GM18520 (cell line): ENCODE results near the gene XPNPEP3.
"Not testable (repeated sequence)": the region's sequence is repeated elsewhere in the genome, so short reads cannot be mapped to it uniquely, and the experiment has no call there.

Experiments
- ATAC-seq: cut with Tn5 transposase; IDR thresholded peaks from one replicate; pipeline ENCODE4 v1.9.1; 2021; ENCODE audit not compliant: unreplicated experiment

XPNPEP3 gene

GRCh38 chr22:40856513-40857308 lies at the start of gene XPNPEP3, which contains the start of gene ST13:
XPNPEP3 (plus strand) TSS chr22:40857148; CDS start chr22:40857182, 34 bp downstream.
ST13 (minus strand) TSS chr22:40856639; CDS start chr22:40856540, 99 bp downstream.
- ATAC-seq = peak; percentile 81

GRCh38 chr22:40808018-40808841 lies 48.7 kb upstream of the XPNPEP3 start:
- ATAC-seq = no peak

DNA sequence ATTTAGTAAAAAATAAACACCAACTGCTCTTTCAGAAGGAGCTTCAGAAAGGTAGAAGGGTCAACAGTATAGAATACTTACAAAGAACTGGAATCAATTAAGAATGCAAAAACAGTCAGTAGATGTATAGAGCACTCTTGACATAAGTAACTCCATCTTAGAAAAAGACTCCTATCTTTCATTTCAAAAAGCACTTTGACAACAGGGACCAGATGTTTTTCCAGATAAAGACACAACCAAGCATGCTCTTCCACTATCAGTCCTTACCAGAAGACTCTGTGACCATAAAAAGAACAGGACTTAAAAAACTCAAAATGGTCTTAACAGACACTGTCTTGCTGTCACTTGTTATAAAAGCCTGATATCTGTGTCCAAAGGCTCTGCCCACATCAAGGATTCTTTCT lies 43.0 kb upstream of the XPNPEP3 start:
- no peak for ATAC-seq

DNA sequence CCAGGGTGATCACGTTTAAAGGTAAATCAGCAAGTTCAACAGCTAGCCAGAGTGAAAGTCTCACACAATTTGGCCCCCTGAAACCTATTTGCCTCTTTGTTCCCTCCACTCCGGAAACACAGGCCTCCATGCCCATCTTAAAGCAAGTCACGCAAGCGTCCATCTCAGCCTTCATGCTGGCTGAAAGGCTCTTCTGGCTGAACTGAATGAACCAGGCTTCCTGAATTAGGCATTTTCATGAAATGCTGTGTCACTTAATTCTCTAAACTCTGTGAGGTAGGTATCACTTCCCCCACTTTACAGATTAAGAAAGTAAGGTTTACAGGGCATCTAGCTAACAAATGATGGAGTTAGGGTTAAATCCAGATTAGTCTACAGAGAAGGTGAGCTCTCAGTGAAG lies 39.2 kb upstream of the XPNPEP3 start:
- ATAC-seq = no peak

DNA sequence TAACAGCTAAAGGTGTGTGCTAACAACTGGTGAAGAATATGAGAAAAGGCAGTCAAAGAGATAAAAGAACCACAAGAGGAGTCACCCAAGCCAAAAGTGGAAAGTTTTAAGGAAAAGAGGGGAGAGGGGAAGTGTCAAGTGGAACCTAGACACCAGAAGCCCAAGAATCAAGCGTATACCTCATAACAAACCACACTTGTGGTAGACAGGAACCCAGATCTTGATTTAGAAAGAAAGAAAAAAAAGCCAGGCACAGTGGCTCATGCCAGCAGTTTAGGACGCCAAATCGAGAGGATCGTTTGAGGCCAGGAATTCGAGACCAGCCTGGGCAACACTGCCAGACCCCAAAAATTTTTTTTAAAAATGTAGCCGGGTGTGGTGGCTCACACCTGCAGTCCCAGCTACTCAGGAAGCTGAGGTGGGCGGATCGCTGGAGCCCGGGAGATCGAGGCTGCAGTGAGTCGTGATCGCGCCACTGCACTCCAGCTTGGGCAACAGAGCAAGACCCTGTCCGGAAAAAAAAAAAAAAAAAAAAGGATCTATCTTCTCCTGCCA lies 38.7 kb upstream of the XPNPEP3 start:
- no peak for ATAC-seq

DNA sequence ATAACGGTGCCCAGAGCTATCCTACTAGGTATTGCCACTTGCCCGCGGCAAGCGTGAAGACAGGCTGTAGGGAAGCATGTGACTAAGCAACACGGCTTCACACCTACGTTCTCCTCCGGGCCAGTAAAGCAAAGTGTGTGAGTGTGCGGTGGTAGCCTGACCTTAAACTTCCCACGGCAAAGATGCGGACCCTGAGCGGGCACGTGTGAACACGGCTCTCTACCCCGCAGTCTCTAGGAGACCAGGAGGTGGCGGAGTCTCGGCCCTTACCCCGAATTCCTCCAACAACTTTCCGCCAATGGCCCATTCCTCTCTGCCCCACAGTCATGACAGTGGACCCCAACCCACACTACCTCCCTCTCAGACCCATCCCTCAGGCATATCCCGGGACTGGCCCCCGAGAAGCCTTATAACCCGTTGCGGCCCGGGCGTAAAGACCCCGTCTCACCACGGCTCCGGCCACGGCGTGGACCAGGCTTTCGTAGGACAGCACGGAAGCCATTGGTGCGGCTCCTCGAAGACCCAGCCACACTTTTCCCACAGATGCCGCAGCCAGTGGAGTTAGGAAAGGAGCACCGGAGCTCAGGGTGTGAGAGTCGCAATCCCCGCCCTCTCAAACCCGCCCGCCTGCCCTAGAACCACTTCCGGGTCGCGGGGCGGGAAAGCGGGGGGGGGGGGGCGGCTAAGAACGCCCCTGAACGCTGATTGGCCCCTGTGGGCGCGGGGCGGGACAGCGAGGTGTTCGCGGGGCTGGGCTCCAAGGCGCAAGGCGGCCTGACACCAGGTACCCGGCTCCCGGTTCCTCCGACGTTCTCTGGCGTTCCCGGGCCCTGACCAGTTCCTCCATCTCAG lies 38.0 kb upstream of the XPNPEP3 start, which contains the start of gene SLC25A17:
SLC25A17 (minus strand) TSS at position 600 of the 852 bp plus-strand sequence; CDS start at position 502, 98 bp downstream.
- ATAC-seq = peak; percentile 56

DNA sequence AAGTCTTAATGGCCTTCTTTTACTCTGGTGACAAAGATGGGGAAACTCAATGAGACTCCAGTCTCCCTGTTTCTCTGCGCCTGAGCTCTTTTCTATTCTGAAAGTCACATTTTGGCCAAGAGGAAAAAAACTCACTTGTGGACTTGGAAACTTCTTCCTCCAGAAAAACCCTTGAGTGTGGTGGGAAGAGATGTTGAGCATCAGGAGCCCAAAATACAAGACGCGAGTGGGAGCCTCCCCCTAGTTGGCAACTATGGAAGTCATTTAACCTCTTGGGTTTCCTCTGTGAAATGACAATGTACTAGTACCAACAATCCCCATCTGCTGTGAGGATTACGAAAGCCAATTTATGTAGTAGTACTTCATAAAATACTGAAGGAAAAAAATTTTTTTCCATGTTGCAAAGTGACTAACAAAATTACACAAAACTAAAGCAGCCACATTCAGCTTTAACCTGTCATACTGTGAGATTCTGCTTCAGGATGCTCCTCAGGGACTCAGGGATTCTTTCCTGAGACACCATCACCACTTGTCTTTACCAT lies 37.3 kb upstream of the XPNPEP3 start:
- no peak for ATAC-seq

DNA sequence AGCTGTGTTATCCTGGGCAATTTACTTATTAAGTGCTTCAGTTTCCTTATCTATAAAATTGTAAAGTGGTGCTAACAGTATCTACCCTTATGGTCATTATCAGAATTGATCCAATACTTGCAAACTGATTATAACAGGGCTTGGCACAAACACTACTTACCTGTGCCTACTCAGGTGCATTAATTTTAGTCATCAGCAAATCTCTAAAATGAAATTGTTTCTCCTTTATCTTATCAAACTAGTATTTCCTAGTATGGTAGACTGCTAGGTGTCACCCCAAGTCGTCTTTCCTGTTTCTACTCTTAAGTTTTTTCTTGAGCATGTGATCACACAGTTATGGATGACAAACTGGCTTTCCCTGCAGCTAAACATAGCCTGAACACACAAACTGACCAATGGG lies 33.5 kb upstream of the XPNPEP3 start:
- no peak for ATAC-seq

DNA sequence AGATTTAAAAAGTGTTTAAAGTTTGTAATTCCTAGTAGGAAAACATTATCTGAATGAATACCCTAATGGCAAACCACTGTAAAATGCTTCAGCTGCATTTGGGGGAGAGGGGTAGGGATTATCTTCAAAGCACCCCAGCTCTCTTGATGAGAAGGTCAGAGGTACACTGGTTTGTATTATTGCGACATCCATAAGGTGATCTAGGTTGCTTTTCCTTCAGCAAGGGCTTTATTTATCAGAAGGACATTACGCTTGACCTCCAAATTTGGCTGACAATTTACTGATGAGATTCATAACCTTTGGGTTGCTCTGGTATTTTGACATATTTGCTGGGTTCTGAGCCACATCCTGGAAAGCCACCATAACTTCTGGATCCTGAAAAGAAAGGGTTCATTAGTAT lies 30.7 kb upstream of the XPNPEP3 start:
- ATAC-seq = not testable (repeated sequence)

- ATAC-seq = no peak
Observed at GRCh38 chr22:40826984-40827741, 29.8 kb upstream of the XPNPEP3 start.

DNA sequence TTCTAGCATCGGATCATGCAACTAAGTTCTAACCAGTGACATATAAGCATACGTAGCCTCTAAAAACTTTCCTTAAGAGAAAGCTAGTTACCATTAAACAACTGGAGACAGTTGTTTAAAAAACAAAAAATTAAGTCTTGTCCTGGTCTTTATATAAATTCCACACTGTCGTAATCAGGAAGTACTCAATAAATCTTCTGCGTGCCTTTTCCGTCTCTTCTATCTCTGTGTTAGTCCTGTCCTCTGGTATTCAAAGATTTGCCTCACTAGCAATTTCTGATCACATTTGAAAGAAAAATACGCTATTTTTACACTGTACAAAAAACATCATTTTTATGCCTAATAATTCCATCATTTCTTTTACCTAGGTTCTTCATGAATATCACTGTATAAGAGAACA lies 27.8 kb upstream of the XPNPEP3 start:
- no peak for ATAC-seq

DNA sequence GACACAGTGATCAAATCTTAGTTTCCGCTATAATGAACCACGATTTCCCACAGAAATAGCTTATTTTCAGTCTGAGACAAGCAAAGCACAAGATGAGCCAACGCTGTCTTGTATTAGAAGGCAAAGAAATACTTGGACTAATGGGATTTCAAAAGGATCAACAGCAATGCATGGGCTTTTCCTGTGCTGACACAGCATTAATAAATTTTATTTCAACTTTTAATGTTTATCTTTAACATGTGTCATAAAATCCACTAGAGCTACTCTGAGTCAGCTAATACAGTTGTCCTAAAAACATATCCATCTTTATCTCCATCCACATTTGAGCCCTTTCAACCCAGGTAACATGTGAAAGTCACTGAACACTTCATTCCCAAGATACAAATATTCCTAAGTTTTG lies 22.3 kb upstream of the XPNPEP3 start:
- no peak for ATAC-seq

DNA sequence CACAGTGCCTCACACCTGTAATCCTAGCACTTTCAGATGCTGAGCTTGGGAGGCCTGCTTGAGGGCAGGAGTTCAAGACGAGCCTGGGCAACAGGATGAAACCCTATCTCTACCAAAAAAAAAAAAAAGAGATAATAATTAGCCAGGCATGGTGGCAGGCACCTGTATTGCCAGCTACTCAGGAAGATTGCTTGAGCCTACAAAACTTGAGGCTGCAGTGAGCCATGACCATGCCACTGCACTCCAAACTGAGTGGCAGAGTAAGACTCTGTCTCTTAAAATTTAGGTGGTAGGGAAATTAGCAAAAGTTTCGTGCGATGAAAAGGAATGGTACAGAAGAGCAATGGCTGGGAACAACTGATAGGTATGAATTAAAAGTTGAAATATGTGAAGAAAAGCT lies 18.5 kb upstream of the XPNPEP3 start:
- ATAC-seq = no peak

DNA sequence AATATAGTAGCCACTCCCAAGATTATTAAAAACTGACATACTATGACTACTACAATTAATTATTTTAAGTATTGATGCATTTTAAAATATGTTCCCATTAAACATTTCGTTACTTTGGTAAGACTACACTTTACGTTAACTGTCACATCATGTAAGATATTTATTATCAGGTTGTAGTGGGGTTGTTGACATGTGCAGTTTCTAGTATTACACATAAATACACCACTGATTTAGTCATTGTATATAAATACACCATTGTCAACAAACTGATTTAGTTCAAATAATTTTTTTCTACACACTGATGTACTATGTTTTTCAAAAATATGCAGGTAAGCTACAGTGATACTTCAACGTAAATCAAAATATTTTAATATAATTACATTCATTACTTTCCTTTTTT lies 12.0 kb upstream of the XPNPEP3 start:
- ATAC-seq = no peak

DNA sequence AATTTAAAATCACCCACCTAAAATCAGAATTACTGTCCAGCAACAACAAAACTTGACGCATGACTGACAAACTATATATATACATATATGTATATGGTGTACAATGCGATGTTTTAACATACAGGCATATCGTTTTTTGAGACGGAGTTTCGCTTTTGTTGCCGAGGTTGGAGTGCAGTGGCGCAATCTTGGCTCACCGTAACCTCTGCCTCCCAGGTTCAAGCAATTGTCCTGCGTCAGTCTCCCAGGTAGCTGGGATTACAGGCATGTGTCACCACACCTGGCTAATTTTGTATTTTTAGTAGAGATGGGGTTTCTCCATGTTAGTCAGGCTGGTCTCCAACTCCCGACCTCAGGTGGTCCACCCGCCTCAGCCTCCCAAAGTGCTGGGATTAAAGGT lies 11.1 kb upstream of the XPNPEP3 start:
- ATAC-seq = not testable (repeated sequence)

DNA sequence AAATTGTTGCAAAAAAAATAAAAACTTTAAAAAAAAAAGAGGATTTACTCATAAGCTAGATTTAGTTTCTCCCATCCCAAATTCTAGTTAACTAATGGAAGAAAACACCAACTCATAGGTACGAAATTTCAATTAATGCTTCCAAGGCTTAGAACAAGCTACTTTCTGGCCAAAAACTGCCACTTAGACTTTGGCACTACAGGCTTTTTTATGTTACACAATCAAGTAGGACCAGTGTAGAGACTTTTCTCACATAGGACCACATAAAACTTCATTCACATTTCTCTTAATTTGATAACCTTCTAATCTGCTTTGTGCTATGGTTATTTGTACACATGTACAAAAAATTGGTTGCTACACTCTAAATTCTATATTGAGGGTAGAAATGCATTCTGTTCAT lies 3.6 kb upstream of the XPNPEP3 start:
- no peak for ATAC-seq

- ATAC-seq = no peak
Observed at GRCh38 chr22:40853961-40854360, 3.0 kb upstream of the XPNPEP3 start.

DNA sequence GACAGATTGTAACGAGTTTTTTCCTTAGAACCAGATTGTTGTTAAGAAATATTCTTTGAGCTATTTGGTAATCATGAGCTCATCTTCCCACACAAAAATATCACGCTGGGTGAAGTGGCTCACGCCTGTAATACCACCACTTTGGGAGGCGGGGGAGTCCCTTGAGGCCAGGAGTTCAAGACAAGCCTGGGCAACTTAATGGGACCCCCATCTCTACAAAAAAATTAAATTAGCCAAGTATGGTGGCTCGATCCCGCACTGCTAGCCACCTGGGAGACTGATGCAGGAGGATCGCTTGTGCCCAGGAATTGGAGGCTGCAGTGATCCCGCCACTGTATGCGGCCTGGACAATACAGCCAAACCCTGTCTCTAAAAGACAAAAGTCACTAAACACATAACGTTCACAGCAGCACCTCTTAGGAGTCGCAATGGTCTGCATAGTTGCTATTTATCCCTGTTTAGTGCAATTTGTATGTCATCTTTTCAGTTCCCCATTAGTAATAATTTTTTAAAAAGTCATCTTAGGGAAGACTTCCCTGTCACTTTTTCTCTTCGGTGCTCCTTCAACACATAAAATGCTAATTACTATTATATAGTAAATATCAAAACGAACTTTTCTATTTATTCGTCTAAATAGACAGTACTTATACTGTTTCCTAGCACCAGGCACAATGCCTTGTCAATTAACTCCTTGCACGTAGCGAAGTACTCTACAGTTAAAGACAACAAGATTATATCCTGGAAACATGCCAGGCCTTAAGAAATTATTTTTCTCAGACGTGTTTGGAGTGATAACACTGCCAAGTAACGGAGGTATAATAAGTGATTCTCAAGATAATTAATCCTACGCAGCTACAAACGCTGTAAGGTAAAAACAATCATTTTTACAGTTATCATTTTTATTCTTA lies 1.6 kb upstream of the XPNPEP3 start:
- no peak for ATAC-seq
